Measurements from ENCODE around the gene NCEH1. TPM values are rescaled to one million over a fixed set of nuclear protein-coding genes. Genes with fewer than 3 reads are reported as not detected.

Gene NCEH1
- total RNA-seq, 6 experiments from 2014 or later: 42.1 to 82.6 (median 76.3) TPM

DNA sequence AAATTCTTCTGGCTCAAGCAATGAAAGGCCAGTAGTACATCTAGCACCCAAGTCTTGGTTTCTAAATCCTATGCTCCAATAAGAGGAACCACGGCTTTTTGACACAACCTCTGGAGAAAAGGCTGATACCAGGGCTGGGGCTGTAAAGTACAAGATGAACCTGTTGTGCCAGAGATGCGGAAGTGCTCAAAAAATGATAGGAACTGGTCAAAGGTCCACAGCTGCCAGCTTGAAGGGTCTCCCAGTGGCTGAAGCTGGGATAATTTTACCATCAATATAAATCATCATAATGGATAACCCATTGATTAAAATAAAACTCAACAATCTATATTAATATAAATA, 558 bp upstream of the NCEH1 start:
- Mint-ChIP-seq H3K27me3 (ENCODE audit: insufficient read depth) (0 out of 2 replicates have a peak, but pooled peaks cover 3% of the 10 kb centered on the region), H3K4me3 (peak overlapping the region; percentile 99), H3K27ac (peak overlapping the region; percentile 98), H3K4me1 (ENCODE audit: low read depth) (peaks cover 50% of the 10 kb centered on the region), H3K36me3 (ENCODE audit: low read depth) (peaks cover 3% of the 10 kb centered on the region; the same call in 1 of the 2 replicates), H3K9me3 (no peaks in the 10 kb centered on the region)
- TF ChIP-seq, protein P1, sequence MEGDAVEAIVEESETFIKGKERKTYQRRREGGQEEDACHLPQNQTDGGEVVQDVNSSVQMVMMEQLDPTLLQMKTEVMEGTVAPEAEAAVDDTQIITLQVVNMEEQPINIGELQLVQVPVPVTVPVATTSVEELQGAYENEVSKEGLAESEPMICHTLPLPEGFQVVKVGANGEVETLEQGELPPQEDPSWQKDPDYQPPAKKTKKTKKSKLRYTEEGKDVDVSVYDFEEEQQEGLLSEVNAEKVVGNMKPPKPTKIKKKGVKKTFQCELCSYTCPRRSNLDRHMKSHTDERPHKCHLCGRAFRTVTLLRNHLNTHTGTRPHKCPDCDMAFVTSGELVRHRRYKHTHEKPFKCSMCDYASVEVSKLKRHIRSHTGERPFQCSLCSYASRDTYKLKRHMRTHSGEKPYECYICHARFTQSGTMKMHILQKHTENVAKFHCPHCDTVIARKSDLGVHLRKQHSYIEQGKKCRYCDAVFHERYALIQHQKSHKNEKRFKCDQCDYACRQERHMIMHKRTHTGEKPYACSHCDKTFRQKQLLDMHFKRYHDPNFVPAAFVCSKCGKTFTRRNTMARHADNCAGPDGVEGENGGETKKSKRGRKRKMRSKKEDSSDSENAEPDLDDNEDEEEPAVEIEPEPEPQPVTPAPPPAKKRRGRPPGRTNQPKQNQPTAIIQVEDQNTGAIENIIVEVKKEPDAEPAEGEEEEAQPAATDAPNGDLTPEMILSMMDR (IDR thresholded peaks at IDR 0.05): no peak
- DNase-seq: no peak

DNA sequence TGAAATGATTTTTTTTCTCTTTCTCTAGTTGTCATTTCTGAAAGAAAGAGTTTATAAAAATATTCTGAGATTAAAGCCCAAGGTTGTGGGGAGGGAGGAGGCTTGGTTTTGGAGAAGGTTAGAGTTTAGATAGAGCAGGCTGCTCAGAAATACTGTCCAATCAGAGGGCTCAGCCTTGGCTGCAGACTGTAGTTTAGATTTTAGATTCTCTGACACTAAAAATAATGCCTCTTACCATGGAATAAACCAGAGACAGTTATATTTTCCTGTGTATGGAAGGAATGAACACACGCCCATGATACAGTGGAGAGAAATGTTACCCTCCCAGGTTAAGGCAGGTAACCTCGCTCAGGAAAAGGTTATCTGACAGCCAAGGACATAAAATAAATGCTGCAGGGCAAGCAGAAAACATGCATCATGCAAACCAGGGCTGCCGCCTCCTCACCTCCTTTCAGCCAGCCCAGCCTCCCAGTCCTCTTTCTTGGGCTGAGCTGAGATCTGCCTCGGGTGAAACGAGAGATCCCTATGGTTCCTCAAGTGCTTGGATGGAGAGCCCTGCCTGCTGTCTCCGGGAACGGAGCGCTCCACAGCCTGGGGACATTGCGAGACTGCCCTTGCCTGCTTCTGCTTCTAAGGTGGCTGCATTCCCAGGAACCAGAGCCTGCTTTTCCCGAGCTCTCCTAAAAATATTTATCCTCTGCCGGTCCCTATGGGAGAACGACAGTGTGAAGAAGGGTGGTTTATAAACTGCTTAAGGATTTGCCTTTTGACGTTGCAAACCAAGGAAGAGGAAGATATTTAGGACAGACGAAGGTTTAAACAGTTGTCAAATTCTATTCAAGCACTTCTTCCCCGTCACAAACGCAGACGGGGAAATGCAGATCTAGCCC, 848 bp downstream of the NCEH1 start:
- peak; percentile 19 for DNase-seq
- TF ChIP-seq, protein P1 (IDR thresholded peaks at IDR 0.05): no peak
- H3K9me3 Mint-ChIP-seq: no peaks in the 10 kb centered on the region
- H3K4me1 Mint-ChIP-seq (ENCODE audit: low read depth): peaks cover 55% of the 10 kb centered on the region
- H3K36me3 Mint-ChIP-seq (ENCODE audit: low read depth): peaks cover 3% of the 10 kb centered on the region; the same call in 1 of the 2 replicates
- H3K4me3 Mint-ChIP-seq: peak overlapping the region; percentile 99
- H3K27ac Mint-ChIP-seq: peak overlapping the region; percentile 98
- H3K27me3 Mint-ChIP-seq (ENCODE audit: insufficient read depth): 0 out of 2 replicates have a peak, but pooled peaks cover 3% of the 10 kb centered on the region

DNA sequence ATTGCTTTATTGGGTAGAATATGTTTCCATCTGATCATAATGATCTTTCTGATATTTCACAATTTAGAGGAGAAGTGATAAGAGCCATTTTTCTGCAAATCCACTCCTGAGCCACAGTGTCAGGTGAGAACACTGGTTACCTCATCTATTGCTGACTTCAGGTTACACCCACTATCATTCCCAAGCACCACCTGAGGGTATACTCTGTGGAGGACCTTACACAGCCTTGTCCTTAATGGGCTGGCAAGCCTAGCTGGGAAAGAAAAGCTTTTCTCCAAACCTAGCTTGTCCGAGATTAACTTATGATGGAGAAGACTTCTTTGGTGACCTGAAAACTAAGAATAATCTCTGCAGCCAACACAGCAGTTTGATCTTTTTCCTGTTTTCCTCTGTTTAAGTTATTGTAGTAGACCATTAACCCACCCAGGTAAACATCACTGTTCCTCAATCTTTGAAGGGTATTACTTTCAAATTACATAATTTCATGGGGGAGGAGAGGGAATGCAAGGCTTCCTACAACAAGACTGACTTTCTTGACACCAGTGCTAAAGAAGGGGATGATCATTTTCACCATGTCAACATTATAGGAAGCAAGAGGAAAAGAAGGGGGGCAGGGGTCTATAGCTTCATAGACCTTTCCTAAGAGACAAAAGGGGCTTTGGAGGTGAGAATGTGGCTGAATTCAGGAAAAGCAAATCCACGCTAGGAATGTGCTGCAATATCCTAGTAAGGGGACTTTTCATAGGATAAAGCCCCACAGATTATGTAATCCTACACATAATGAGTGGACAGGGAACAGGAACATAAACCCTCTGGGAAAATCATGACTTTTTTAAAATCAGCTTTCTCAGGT, 1.7 kb downstream of the NCEH1 start:
- peak; percentile 22 for DNase-seq
- H3K9me3 Mint-ChIP-seq: no peaks in the 10 kb centered on the region
- TF ChIP-seq, protein P1 (IDR thresholded peaks at IDR 0.05): no peak
- H3K4me3 Mint-ChIP-seq: peak overlapping the region; percentile 99
- peaks cover 3% of the 10 kb centered on the region; the same call in 1 of the 2 replicates for H3K36me3 Mint-ChIP-seq (ENCODE audit: low read depth)
- H3K27me3 Mint-ChIP-seq (ENCODE audit: insufficient read depth): 0 out of 2 replicates have a peak, but pooled peaks cover 3% of the 10 kb centered on the region
- peaks cover 63% of the 10 kb centered on the region for H3K4me1 Mint-ChIP-seq (ENCODE audit: low read depth)
- peak overlapping the region; percentile 98 for H3K27ac Mint-ChIP-seq

DNA sequence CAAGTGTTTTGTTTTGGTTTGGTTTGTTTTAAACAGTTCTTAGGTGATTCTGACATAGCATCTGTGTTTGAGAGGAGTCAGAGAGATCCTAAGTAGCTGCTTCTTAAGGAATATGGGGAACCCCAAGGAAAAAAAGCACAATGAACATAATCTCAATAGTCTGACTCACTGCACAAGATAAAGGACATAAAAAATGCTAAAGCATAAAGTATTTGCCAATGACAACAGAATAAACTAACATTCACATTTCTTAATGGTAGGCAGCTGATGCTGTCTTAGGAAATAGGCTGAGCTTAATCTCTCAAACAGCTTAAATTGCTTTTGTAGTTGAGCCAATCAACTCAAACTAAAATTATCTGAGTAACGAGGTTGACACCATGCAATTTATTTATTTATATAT, 2.9 kb downstream of the NCEH1 start:
- peak overlapping the region; percentile 99 for H3K4me3 Mint-ChIP-seq
- peaks cover 63% of the 10 kb centered on the region for H3K4me1 Mint-ChIP-seq (ENCODE audit: low read depth)
- 0 out of 2 replicates have a peak, but pooled peaks cover 3% of the 10 kb centered on the region for H3K27me3 Mint-ChIP-seq (ENCODE audit: insufficient read depth)
- peaks cover 3% of the 10 kb centered on the region; the same call in 1 of the 2 replicates for H3K36me3 Mint-ChIP-seq (ENCODE audit: low read depth)
- H3K27ac Mint-ChIP-seq: peak overlapping the region; percentile 98
- TF ChIP-seq, protein P1 (IDR thresholded peaks at IDR 0.05): no peak
- H3K9me3 Mint-ChIP-seq: no peaks in the 10 kb centered on the region
- peak; percentile 70 for DNase-seq

DNA sequence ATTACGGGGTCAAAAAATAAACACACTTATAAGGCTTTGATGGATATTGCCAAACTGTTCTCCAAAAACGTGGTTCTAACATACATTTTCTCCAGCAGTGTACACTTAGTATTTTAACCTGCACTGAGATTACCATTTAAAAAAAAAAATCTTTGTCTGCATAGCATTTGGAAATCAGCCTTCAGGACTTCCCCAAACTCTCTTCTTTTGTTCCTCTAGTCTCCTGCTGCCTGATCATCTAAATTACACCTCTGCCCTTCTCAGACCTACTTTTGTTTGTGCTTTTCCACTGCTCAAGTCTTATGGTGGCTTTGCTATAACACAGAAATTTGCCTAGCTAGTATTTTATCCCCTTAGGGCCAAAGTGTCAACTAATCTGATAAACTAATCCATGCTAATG, 3.8 kb downstream of the NCEH1 start:
- Mint-ChIP-seq H3K36me3 (ENCODE audit: low read depth) (peaks cover 3% of the 10 kb centered on the region; the same call in 1 of the 2 replicates), H3K4me3 (no peak overlapping the region), H3K9me3 (no peaks in the 10 kb centered on the region), H3K4me1 (ENCODE audit: low read depth) (peaks cover 56% of the 10 kb centered on the region), H3K27me3 (ENCODE audit: insufficient read depth) (0 out of 2 replicates have a peak, but pooled peaks cover 3% of the 10 kb centered on the region), H3K27ac (peak overlapping the region; percentile 47)
- DNase-seq: no peak
- TF ChIP-seq, protein P1 (IDR thresholded peaks at IDR 0.05): no peak
